K562 (cell line): ENCODE measurements around the gene DDIT3. TPM values are rescaled to one million over a fixed set of nuclear protein-coding genes. Genes with fewer than 3 reads are reported as not detected.

Experiments used
- CCNT2 ChIP-seq: IDR thresholded peaks from 2 replicates; pipeline ENCODE4 v1.6.1; 2011; ENCODE audit warnings: borderline replicate concordance, low read depth, mild to moderate bottlenecking, moderate library complexity, mixed read lengths, low read length; ENCODE audit not compliant: insufficient read length; ENCODE audit errors: extremely low read depth
- CREBBP ChIP-seq: IDR thresholded peaks from one replicate; pipeline ENCODE4 v1.6.1; 2012; ENCODE audit warnings: low read depth, mild to moderate bottlenecking, control low read depth, inconsistent platforms, low read length
- HIVEP1 ChIP-seq: fragments of 250-450 bp; sonication (Bioruptor Pico); IDR thresholded peaks from 2 replicates; pipeline ENCODE4 v1.4.0; 2020; ENCODE audit warnings: mild to moderate bottlenecking
- KAT8 ChIP-seq: fragments of 450-650 bp; IDR thresholded peaks from 2 replicates; pipeline ENCODE4 v1.6.1; 2016; ENCODE audit warnings: low read depth, mild to moderate bottlenecking
- POLR2B ChIP-seq: fragments of 450-650 bp; IDR thresholded peaks from 2 replicates; pipeline ENCODE4 v1.6.1; 2018; ENCODE audit warnings: low read depth; ENCODE audit not compliant: partially characterized antibody
- POLR2H ChIP-seq: IDR thresholded peaks from 2 replicates; pipeline ENCODE4 v1.6.1; 2016; ENCODE audit warnings: missing genetic modification characterization, low read depth, mild to moderate bottlenecking, control low read depth, missing compliant biosample characterization, moderate library complexity
- RBBP5 ChIP-seq: fragments of 200-600 bp; sonication (generic); IDR thresholded peaks from 2 replicates; pipeline ENCODE4 v1.6.1; 2012; ENCODE audit warnings: borderline replicate concordance, mild to moderate bottlenecking, low read length, control low read depth, inconsistent platforms; ENCODE audit not compliant: insufficient read depth, poor library complexity, severe bottlenecking
- SMAD3 ChIP-seq: fragments of 450-650 bp; formaldehyde crosslinking; conservative IDR thresholded peaks from 2 replicates; pipeline ENCODE4 v1.4.0; 2020; ENCODE audit warnings: mild to moderate bottlenecking
- SOX6 ChIP-seq: fragments of 450-650 bp; IDR thresholded peaks from 2 replicates; pipeline ENCODE4 v1.6.1; 2014; ENCODE audit warnings: mild to moderate bottlenecking
- STAT6 ChIP-seq: sonication (generic); formaldehyde crosslinking; IDR thresholded peaks from 2 replicates; pipeline ENCODE4 v1.8.1; 2023; ENCODE audit warnings: mild to moderate bottlenecking, missing genetic modification reagents
- TCF3 ChIP-seq: sonication (generic); formaldehyde crosslinking; IDR thresholded peaks from 2 replicates; pipeline ENCODE4 v1.4.0; 2020; ENCODE audit warnings: mild to moderate bottlenecking, missing genetic modification reagents
- TFAP4 ChIP-seq: sonication (generic); formaldehyde crosslinking; IDR thresholded peaks from 2 replicates; pipeline ENCODE4 v1.8.0; 2022; ENCODE audit warnings: missing genetic modification reagents, mild to moderate bottlenecking, moderate library complexity, borderline replicate concordance
- THRB ChIP-seq: fragments of 450-650 bp; formaldehyde crosslinking; conservative IDR thresholded peaks from 2 replicates; pipeline ENCODE4 v1.4.0; 2022; ENCODE audit warnings: mild to moderate bottlenecking, missing genetic modification characterization
- ZNF41 ChIP-seq: fragments of 250-450 bp; sonication (Bioruptor Pico); conservative IDR thresholded peaks from 2 replicates; pipeline ENCODE4 v1.4.0; 2020; ENCODE audit warnings: mild to moderate bottlenecking
- ZNF436 ChIP-seq: fragments of 250-450, 450-650 bp; sonication (Bioruptor Pico); formaldehyde crosslinking; IDR thresholded peaks from 2 replicates; pipeline ENCODE4 v1.7.0; 2020; ENCODE audit warnings: mild to moderate bottlenecking
- polyA plus RNA-seq, 8 experiments: library from polyadenylated mRNA; depleted of rRNA in 4 of 8; stranded (reverse) in 5 of 8; unstranded in 3 of 8; fragments of >200 nt; fragmentation: Nextera tagmentation in 2 of 8; fragmentation: Illumina TruSeq in 1 of 8; extraction: Ambion mirVana in 2 of 8; extraction: Trizol in 1 of 8; gene quantifications; 2 replicates each; pipeline versions ENCODE4 v1.2.1 to v1.2.3, GENCODE V29; 2011 to 2014; ENCODE audit warnings: inconsistent platforms in 1 of 8, missing spikeins in 1 of 8
- total RNA-seq, 7 experiments: library from RNA; depleted of rRNA in 6 of 7; stranded (reverse); fragments of >200 nt in 6 of 7; fragmentation: Illumina TruSeq in 2 of 7; extraction: Trizol in 2 of 7; gene quantifications; 2 replicates each; pipeline versions ENCODE4 v1.2.1 to v1.2.3, GENCODE V29; 2011 to 2021; ENCODE audit warnings: low replicate concordance in 1 of 7
- TF ChIP-seq, protein P1 (sequence below), 3 experiments: fragments of 200-800 bp in 1 of 3; sonication (Bioruptor generic) in 1 of 3; sonication (generic) in 1 of 3; formaldehyde crosslinking in 1 of 3; IDR thresholded peaks; 2 replicates each; pipeline versions ENCODE4 v1.6.1 to v1.8.0; 2016 to 2022; ENCODE audit warnings: mild to moderate bottlenecking in 2 of 3, missing compliant biosample characterization in 2 of 3, missing genetic modification characterization in 2 of 3, missing genetic modification reagents in 1 of 3
- TF ChIP-seq, protein P2 (sequence below): IDR thresholded peaks from 2 replicates; pipeline ENCODE4 v1.6.1; 2014; ENCODE audit warnings: antibody characterized with exemption

The DDIT3 gene
- total and polyA plus RNA-seq, 9 of the 15 experiments (the other 6 are each of a cell fraction or from before 2014, with no cell fraction given): 59.1 to 272 (median 89.9) TPM

- TF ChIP-seq, protein P1, sequence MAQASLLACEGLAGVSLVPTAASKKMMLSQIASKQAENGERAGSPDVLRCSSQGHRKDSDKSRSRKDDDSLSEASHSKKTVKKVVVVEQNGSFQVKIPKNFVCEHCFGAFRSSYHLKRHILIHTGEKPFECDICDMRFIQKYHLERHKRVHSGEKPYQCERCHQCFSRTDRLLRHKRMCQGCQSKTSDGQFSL (CRISPR knock-in tag; IDR thresholded peaks at IDR 0.05): no peak
- TF ChIP-seq, protein P1 (tag; IDR thresholded peaks at IDR 0.05): no peak
- no peak for TF ChIP-seq RBBP5
- TF ChIP-seq POLR2H (tag): no peak
- TF ChIP-seq ZNF41: no peak
- no peak for TF ChIP-seq STAT6 (CRISPR knock-in tag)
- TF ChIP-seq TFAP4 (CRISPR knock-in tag): no peak
- TF ChIP-seq ZNF436 (CRISPR knock-in tag): no peak
- no peak for TF ChIP-seq THRB (CRISPR knock-in tag)
- no peak for TF ChIP-seq KAT8
- no peak for TF ChIP-seq HIVEP1
- TF ChIP-seq SMAD3 (CRISPR knock-in tag): no peak
- no peak for TF ChIP-seq TCF3 (CRISPR knock-in tag)
- TF ChIP-seq CREBBP: no peak
- peak; percentile 53 for TF ChIP-seq POLR2B
- TF ChIP-seq CCNT2: no peak
- TF ChIP-seq SOX6: peak; percentile 10; the same call in 1 of the 2 replicates
- TF ChIP-seq, protein P2, sequence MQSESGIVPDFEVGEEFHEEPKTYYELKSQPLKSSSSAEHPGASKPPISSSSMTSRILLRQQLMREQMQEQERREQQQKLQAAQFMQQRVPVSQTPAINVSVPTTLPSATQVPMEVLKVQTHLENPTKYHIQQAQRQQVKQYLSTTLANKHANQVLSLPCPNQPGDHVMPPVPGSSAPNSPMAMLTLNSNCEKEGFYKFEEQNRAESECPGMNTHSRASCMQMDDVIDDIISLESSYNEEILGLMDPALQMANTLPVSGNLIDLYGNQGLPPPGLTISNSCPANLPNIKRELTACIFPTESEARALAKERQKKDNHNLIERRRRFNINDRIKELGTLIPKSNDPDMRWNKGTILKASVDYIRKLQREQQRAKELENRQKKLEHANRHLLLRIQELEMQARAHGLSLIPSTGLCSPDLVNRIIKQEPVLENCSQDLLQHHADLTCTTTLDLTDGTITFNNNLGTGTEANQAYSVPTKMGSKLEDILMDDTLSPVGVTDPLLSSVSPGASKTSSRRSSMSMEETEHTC: no peak
Measured at GRCh38 chr12:57545809-57546437, 25.6 kb upstream of the DDIT3 start (continued).
